ENCODE data around the gene VPS4B. TPM values are rescaled to one million over a fixed set of nuclear protein-coding genes. Genes with fewer than 3 reads are reported as not detected.
A peak's percentile ranks its signal among the peaks of the same experiment; 100 is the strongest.

Gene VPS4B
- total and polyA plus RNA-seq, 2 donors: 25.5 to 40.5 TPM

- Histone ChIP-seq H3K27me3 (ENCODE audit: control insufficient read depth in 2 of 2, insufficient read depth in 1 of 2, low read length in 1 of 2) (no peaks in the 10 kb centered on the region), H3K36me3 (ENCODE audit: control insufficient read depth in 2 of 2, insufficient read depth in 2 of 2, low read length in 1 of 2) (peaks cover 37 to 59% of the 10 kb centered on the region in 2 donors), H3K4me1 (ENCODE audit: control insufficient read depth in 2 of 2, insufficient read depth in 2 of 2, low read length in 2 of 2) (no peaks in the 10 kb centered on the region), H3K9me3 (ENCODE audit: control insufficient read depth in 2 of 2, insufficient read depth in 1 of 2, low read length in 1 of 2) (no peaks in the 10 kb centered on the region), H3K27ac (ENCODE audit: low read depth in 1 of 2, low read length in 1 of 2) (no peak overlapping the region), H3K4me3 (ENCODE audit: low read length in 2 of 2) (no peak overlapping the region)
- DNase-seq (ENCODE audit: low read depth in 6 of 9, low spot score in 9 of 9): no peak
- WGBS: 49% methylated on average over 2 of the region's 2 CpGs
Measured at GRCh38 chr18:63350230-63350629, 72.0 kb downstream of the VPS4B start.

GRCh38 chr18:63348508-63349136 is 73.7 kb downstream of the VPS4B start:
- Histone ChIP-seq H3K27ac (ENCODE audit: low read depth in 1 of 2, low read length in 1 of 2) (no peak overlapping the region), H3K4me1 (ENCODE audit: control insufficient read depth in 2 of 2, insufficient read depth in 2 of 2, low read length in 2 of 2) (no peaks in the 10 kb centered on the region), H3K36me3 (ENCODE audit: control insufficient read depth in 2 of 2, insufficient read depth in 2 of 2, low read length in 1 of 2) (peaks cover 42 to 56% of the 10 kb centered on the region in 2 donors), H3K27me3 (ENCODE audit: control insufficient read depth in 2 of 2, insufficient read depth in 1 of 2, low read length in 1 of 2) (no peaks in the 10 kb centered on the region), H3K9me3 (ENCODE audit: control insufficient read depth in 2 of 2, insufficient read depth in 1 of 2, low read length in 1 of 2) (no peaks in the 10 kb centered on the region), H3K4me3 (ENCODE audit: low read length in 2 of 2) (no peak overlapping the region)
- DNase-seq (ENCODE audit: low read depth in 6 of 9, low spot score in 9 of 9): no peak
- 97% methylated on average over 7 of the region's 7 CpGs for WGBS

- DNase-seq (ENCODE audit: low read depth in 6 of 9, low spot score in 9 of 9): no peak
- H3K36me3 ChIP-seq (ENCODE audit: control insufficient read depth in 2 of 2, insufficient read depth in 2 of 2, low read length in 1 of 2): peaks cover 40 to 56% of the 10 kb centered on the region in 2 donors
- H3K4me3 ChIP-seq (ENCODE audit: low read length in 2 of 2): no peak overlapping the region
- H3K27me3 ChIP-seq (ENCODE audit: control insufficient read depth in 2 of 2, insufficient read depth in 1 of 2, low read length in 1 of 2): no peaks in the 10 kb centered on the region
- WGBS: 97% methylated on average over 7 of the region's 7 CpGs
- peak overlapping the region in 1 of 2 donors; percentile 31 for H3K27ac ChIP-seq (ENCODE audit: low read depth in 1 of 2, low read length in 1 of 2)
- H3K9me3 ChIP-seq (ENCODE audit: control insufficient read depth in 2 of 2, insufficient read depth in 1 of 2, low read length in 1 of 2): no peaks in the 10 kb centered on the region
- H3K4me1 ChIP-seq (ENCODE audit: control insufficient read depth in 2 of 2, insufficient read depth in 2 of 2, low read length in 2 of 2): no peaks in the 10 kb centered on the region
Measured at GRCh38 chr18:63346480-63347183, 75.6 kb downstream of the VPS4B start.

GRCh38 chr18:63346031-63346430 is 76.2 kb downstream of the VPS4B start:
- H3K36me3 ChIP-seq (ENCODE audit: control insufficient read depth in 2 of 2, insufficient read depth in 2 of 2, low read length in 1 of 2): peaks cover 39 to 53% of the 10 kb centered on the region in 2 donors
- no peak for DNase-seq (ENCODE audit: low read depth in 6 of 9, low spot score in 9 of 9)
- H3K9me3 ChIP-seq (ENCODE audit: control insufficient read depth in 2 of 2, insufficient read depth in 1 of 2, low read length in 1 of 2): no peaks in the 10 kb centered on the region
- no peaks in the 10 kb centered on the region for H3K4me1 ChIP-seq (ENCODE audit: control insufficient read depth in 2 of 2, insufficient read depth in 2 of 2, low read length in 2 of 2)
- no peak overlapping the region for H3K4me3 ChIP-seq (ENCODE audit: low read length in 2 of 2)
- H3K27ac ChIP-seq (ENCODE audit: low read depth in 1 of 2, low read length in 1 of 2): peak overlapping the region in 1 of 2 donors; percentile 31
- H3K27me3 ChIP-seq (ENCODE audit: control insufficient read depth in 2 of 2, insufficient read depth in 1 of 2, low read length in 1 of 2): no peaks in the 10 kb centered on the region
- WGBS: 90% methylated on average over 7 of the region's 7 CpGs

- Histone ChIP-seq H3K4me3 (ENCODE audit: low read length in 2 of 2) (no peak overlapping the region), H3K27ac (ENCODE audit: low read depth in 1 of 2, low read length in 1 of 2) (no peak overlapping the region), H3K36me3 (ENCODE audit: control insufficient read depth in 2 of 2, insufficient read depth in 2 of 2, low read length in 1 of 2) (peaks cover 38 to 49% of the 10 kb centered on the region in 2 donors), H3K27me3 (ENCODE audit: control insufficient read depth in 2 of 2, insufficient read depth in 1 of 2, low read length in 1 of 2) (no peaks in the 10 kb centered on the region), H3K4me1 (ENCODE audit: control insufficient read depth in 2 of 2, insufficient read depth in 2 of 2, low read length in 2 of 2) (no peaks in the 10 kb centered on the region), H3K9me3 (ENCODE audit: control insufficient read depth in 2 of 2, insufficient read depth in 1 of 2, low read length in 1 of 2) (no peaks in the 10 kb centered on the region)
- WGBS: 100% methylated on average over 2 of the region's 2 CpGs
- no peak for DNase-seq (ENCODE audit: low read depth in 6 of 9, low spot score in 9 of 9)
Measured at GRCh38 chr18:63344918-63345317, 77.4 kb downstream of the VPS4B start.

- Histone ChIP-seq H3K4me1 (ENCODE audit: control insufficient read depth in 2 of 2, insufficient read depth in 2 of 2, low read length in 2 of 2) (no peaks in the 10 kb centered on the region), H3K27ac (ENCODE audit: low read depth in 1 of 2, low read length in 1 of 2) (no peak overlapping the region), H3K4me3 (ENCODE audit: low read length in 2 of 2) (no peak overlapping the region), H3K27me3 (ENCODE audit: control insufficient read depth in 2 of 2, insufficient read depth in 1 of 2, low read length in 1 of 2) (no peaks in the 10 kb centered on the region), H3K36me3 (ENCODE audit: control insufficient read depth in 2 of 2, insufficient read depth in 2 of 2, low read length in 1 of 2) (peaks cover 32 to 45% of the 10 kb centered on the region in 2 donors), H3K9me3 (ENCODE audit: control insufficient read depth in 2 of 2, insufficient read depth in 1 of 2, low read length in 1 of 2) (no peaks in the 10 kb centered on the region)
- 98% methylated on average over 5 of the region's 5 CpGs for WGBS
- no peak for DNase-seq (ENCODE audit: low read depth in 6 of 9, low spot score in 9 of 9)
Measured at GRCh38 chr18:63344263-63344662, 78.0 kb downstream of the VPS4B start.

GRCh38 chr18:63342206-63342605 is 80.1 kb downstream of the VPS4B start:
- no peaks in the 10 kb centered on the region for H3K4me1 ChIP-seq (ENCODE audit: control insufficient read depth in 2 of 2, insufficient read depth in 2 of 2, low read length in 2 of 2)
- no peaks in the 10 kb centered on the region for H3K9me3 ChIP-seq (ENCODE audit: control insufficient read depth in 2 of 2, insufficient read depth in 1 of 2, low read length in 1 of 2)
- 62% methylated on average over 5 of the region's 5 CpGs for WGBS
- peaks cover 35 to 47% of the 10 kb centered on the region in 2 donors for H3K36me3 ChIP-seq (ENCODE audit: control insufficient read depth in 2 of 2, insufficient read depth in 2 of 2, low read length in 1 of 2)
- no peak overlapping the region for H3K27ac ChIP-seq (ENCODE audit: low read depth in 1 of 2, low read length in 1 of 2)
- peak in 2 of 9 donors; percentile 51 to 57 for DNase-seq (ENCODE audit: low read depth in 6 of 9, low spot score in 9 of 9)
- H3K4me3 ChIP-seq (ENCODE audit: low read length in 2 of 2): no peak overlapping the region
- H3K27me3 ChIP-seq (ENCODE audit: control insufficient read depth in 2 of 2, insufficient read depth in 1 of 2, low read length in 1 of 2): no peaks in the 10 kb centered on the region

GRCh38 chr18:63339920-63340484 is 82.3 kb downstream of the VPS4B start:
- 44% methylated on average over 4 of the region's 4 CpGs for WGBS
- peaks cover 27 to 48% of the 10 kb centered on the region in 2 donors for H3K36me3 ChIP-seq (ENCODE audit: control insufficient read depth in 2 of 2, insufficient read depth in 2 of 2, low read length in 1 of 2)
- no peaks in the 10 kb centered on the region for H3K9me3 ChIP-seq (ENCODE audit: control insufficient read depth in 2 of 2, insufficient read depth in 1 of 2, low read length in 1 of 2)
- H3K4me1 ChIP-seq (ENCODE audit: control insufficient read depth in 2 of 2, insufficient read depth in 2 of 2, low read length in 2 of 2): no peaks in the 10 kb centered on the region
- DNase-seq (ENCODE audit: low read depth in 6 of 9, low spot score in 9 of 9): peak in 4 of 9 donors; percentile 47 to 78 (median 66)
- no peak overlapping the region for H3K27ac ChIP-seq (ENCODE audit: low read depth in 1 of 2, low read length in 1 of 2)
- no peaks in the 10 kb centered on the region for H3K27me3 ChIP-seq (ENCODE audit: control insufficient read depth in 2 of 2, insufficient read depth in 1 of 2, low read length in 1 of 2)
- H3K4me3 ChIP-seq (ENCODE audit: low read length in 2 of 2): no peak overlapping the region

Data from thymus (tissue), 11 donors.